NK-92 (cell line): ENCODE results near the gene HNRNPC.
A peak's percentile ranks its signal among the peaks of the same experiment; 100 is the strongest.
"Not testable (repeated sequence)": the region's sequence is repeated elsewhere in the genome, so short reads cannot be mapped to it uniquely, and the experiment has no call there.

Experiments
- DNase-seq: peaks from one replicate; lab custom pipeline; 2025; ENCODE audit not compliant: unreplicated experiment; lab: John Stamatoyannopoulos, UW

The HNRNPC gene

GRCh38 chr14:21269252-21270046 lies at the start of gene HNRNPC:
Gene HNRNPC (minus strand): TSS chr14:21269442. CDS start chr14:21234193, 35,249 bp downstream.
- peak; percentile 98 for DNase-seq

GRCh38 chr14:21317398-21317797 lies 48.2 kb upstream of the HNRNPC start:
- DNase-seq = no peak

GRCh38 chr14:21313512-21313911 lies 44.3 kb upstream of the HNRNPC start:
- DNase-seq = no peak

GRCh38 chr14:21311614-21312013 lies 42.4 kb upstream of the HNRNPC start:
- DNase-seq = no peak

GRCh38 chr14:21309956-21310355 lies 40.7 kb upstream of the HNRNPC start:
- DNase-seq = no peak

GRCh38 chr14:21309238-21309636 lies 40.0 kb upstream of the HNRNPC start:
- no peak for DNase-seq

- DNase-seq = no peak
Measured at GRCh38 chr14:21308479-21309237, 39.4 kb upstream of the HNRNPC start.

GRCh38 chr14:21308132-21308478 lies 38.9 kb upstream of the HNRNPC start:
- no peak for DNase-seq

- no peak for DNase-seq
Measured at GRCh38 chr14:21307637-21308036, 38.4 kb upstream of the HNRNPC start.

GRCh38 chr14:21302836-21303140 lies 33.5 kb upstream of the HNRNPC start:
- DNase-seq = not testable (repeated sequence)

- DNase-seq = no peak
Measured at GRCh38 chr14:21302013-21302835, 33.0 kb upstream of the HNRNPC start.

- DNase-seq = no peak
Measured at GRCh38 chr14:21300892-21301291, 31.6 kb upstream of the HNRNPC start.

GRCh38 chr14:21299562-21300130 lies 30.4 kb upstream of the HNRNPC start:
- DNase-seq = no peak

GRCh38 chr14:21298358-21298757 lies 29.1 kb upstream of the HNRNPC start:
- no peak for DNase-seq

- DNase-seq = not testable (repeated sequence)
Measured at GRCh38 chr14:21294026-21294425, 24.8 kb upstream of the HNRNPC start.

GRCh38 chr14:21287168-21287567 lies 17.9 kb upstream of the HNRNPC start:
- no peak for DNase-seq

- not testable (repeated sequence) for DNase-seq
Measured at GRCh38 chr14:21286516-21286915, 17.3 kb upstream of the HNRNPC start.

- DNase-seq = not testable (repeated sequence)
Measured at GRCh38 chr14:21281917-21282316, 12.7 kb upstream of the HNRNPC start.

- no peak for DNase-seq
Measured at GRCh38 chr14:21279783-21280182, 10.5 kb upstream of the HNRNPC start, which contains the start of gene RPGRIP1. Gene RPGRIP1 (plus strand): TSS chr14:21280083. CDS start chr14:21287977, 7,894 bp downstream.

GRCh38 chr14:21278632-21279031 lies 9.4 kb upstream of the HNRNPC start:
- DNase-seq = no peak

GRCh38 chr14:21275261-21275858 lies 6.1 kb upstream of the HNRNPC start:
- DNase-seq = no peak
